ENCODE results near the gene LRFN2. TPM values are rescaled to one million over a fixed set of nuclear protein-coding genes. Genes with fewer than 3 reads are reported as not detected.

Gene LRFN2
- total and polyA plus RNA-seq, 2 experiments from 2014 or later, result 0.33 to 0.54 TPM

DNA sequence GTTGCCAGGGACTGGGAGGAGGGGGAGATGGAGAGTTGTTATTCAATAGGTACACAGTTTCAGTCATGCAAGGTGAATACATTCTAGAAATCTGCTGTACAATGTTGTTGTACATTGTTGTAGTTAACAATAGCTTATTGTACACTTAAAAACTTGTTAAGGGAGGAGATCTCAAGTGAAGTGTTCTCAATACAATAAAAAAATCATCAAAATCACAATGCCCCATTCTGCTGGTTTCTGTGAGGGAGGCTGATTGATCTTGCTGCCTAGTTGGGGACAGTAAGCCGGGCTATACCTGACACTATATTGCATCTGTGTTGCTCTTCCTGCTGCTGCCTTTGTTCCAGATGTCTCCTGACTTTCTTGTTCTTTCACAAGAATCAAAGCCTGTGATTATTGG lies 232.1 kb downstream of the LRFN2 start:
- no peaks in the 10 kb centered on the region for H4K20me1 ChIP-seq (ENCODE audit: insufficient read depth, poor library complexity, severe bottlenecking)
- no peaks in the 10 kb centered on the region for H3K27me3 ChIP-seq
- H3K36me3 ChIP-seq (replicated peaks; ENCODE audit: insufficient read depth, low read depth), result no peaks in the 10 kb centered on the region
- H3K4me3 ChIP-seq, result no peak overlapping the region
- no peaks in the 10 kb centered on the region for H3K9me2 ChIP-seq (replicated peaks; ENCODE audit: insufficient read depth)
- DNase-seq (ENCODE audit: low spot score), result no peak
- H3K4me1 ChIP-seq (ENCODE audit: insufficient read depth), result no peaks in the 10 kb centered on the region
- no peak overlapping the region for H3K27ac ChIP-seq
- no peak overlapping the region for H2AFZ ChIP-seq
- no peak for TF ChIP-seq EZH2phosphoT487 (IDR thresholded peaks at IDR 0.05; ENCODE audit: low read depth, severe bottlenecking, unreplicated experiment)
- TF ChIP-seq, protein P1, sequence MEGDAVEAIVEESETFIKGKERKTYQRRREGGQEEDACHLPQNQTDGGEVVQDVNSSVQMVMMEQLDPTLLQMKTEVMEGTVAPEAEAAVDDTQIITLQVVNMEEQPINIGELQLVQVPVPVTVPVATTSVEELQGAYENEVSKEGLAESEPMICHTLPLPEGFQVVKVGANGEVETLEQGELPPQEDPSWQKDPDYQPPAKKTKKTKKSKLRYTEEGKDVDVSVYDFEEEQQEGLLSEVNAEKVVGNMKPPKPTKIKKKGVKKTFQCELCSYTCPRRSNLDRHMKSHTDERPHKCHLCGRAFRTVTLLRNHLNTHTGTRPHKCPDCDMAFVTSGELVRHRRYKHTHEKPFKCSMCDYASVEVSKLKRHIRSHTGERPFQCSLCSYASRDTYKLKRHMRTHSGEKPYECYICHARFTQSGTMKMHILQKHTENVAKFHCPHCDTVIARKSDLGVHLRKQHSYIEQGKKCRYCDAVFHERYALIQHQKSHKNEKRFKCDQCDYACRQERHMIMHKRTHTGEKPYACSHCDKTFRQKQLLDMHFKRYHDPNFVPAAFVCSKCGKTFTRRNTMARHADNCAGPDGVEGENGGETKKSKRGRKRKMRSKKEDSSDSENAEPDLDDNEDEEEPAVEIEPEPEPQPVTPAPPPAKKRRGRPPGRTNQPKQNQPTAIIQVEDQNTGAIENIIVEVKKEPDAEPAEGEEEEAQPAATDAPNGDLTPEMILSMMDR (IDR thresholded peaks at IDR 0.05; ENCODE audit: poor library complexity), result no peak
- no peak for TF ChIP-seq EZH2 (IDR thresholded peaks at IDR 0.05; ENCODE audit: borderline replicate concordance)
- no peaks in the 10 kb centered on the region for H3K79me2 ChIP-seq
- H3K4me2 ChIP-seq, result no peak overlapping the region
- WGBS (ENCODE audit: low lambda C conversion rate, missing lambda C conversion rate), result 89% methylated on average over 1 of the region's 1 CpG
- H3K9me3 ChIP-seq (ENCODE audit: low read depth), result no peaks in the 10 kb centered on the region

DNA sequence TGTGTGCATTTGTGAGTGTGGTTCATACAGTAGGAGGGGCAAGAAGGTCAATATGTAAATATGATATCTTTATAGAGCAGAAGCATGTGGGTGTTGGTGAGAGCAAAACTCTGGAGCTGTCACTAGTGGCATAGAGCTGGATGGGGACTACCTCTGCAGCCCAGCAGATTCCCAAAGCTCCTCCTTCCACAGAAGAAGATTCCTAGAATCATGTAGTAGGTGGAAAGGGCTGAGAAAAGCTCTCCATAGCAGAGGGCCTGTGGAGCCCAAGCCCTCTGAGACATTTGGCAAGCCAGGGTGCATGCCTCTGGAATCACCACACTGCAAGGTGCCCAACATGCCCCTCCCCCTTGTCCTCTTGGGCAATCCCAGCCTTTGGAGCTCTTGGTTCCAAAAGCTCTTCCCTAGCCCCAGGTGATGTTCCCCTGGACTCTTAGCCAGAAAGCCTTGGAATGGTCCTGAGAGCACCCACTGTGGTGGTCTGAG lies 233.2 kb downstream of the LRFN2 start:
- no peak overlapping the region for H3K4me3 ChIP-seq
- no peak for TF ChIP-seq EZH2 (IDR thresholded peaks at IDR 0.05; ENCODE audit: borderline replicate concordance)
- no peak for TF ChIP-seq EZH2phosphoT487 (IDR thresholded peaks at IDR 0.05; ENCODE audit: low read depth, severe bottlenecking, unreplicated experiment)
- TF ChIP-seq, protein P1 (IDR thresholded peaks at IDR 0.05; ENCODE audit: poor library complexity), result no peak
- no peaks in the 10 kb centered on the region for H4K20me1 ChIP-seq (ENCODE audit: insufficient read depth, poor library complexity, severe bottlenecking)
- H3K4me2 ChIP-seq, result no peak overlapping the region
- no peaks in the 10 kb centered on the region for H3K4me1 ChIP-seq (ENCODE audit: insufficient read depth)
- H2AFZ ChIP-seq, result no peak overlapping the region
- H3K27ac ChIP-seq, result no peak overlapping the region
- no peaks in the 10 kb centered on the region for H3K79me2 ChIP-seq
- DNase-seq (ENCODE audit: low spot score), result no peak
- H3K36me3 ChIP-seq (replicated peaks; ENCODE audit: insufficient read depth, low read depth), result no peaks in the 10 kb centered on the region
- H3K27me3 ChIP-seq, result no peaks in the 10 kb centered on the region
- H3K9me2 ChIP-seq (replicated peaks; ENCODE audit: insufficient read depth), result no peaks in the 10 kb centered on the region
- no peaks in the 10 kb centered on the region for H3K9me3 ChIP-seq (ENCODE audit: low read depth)

DNA sequence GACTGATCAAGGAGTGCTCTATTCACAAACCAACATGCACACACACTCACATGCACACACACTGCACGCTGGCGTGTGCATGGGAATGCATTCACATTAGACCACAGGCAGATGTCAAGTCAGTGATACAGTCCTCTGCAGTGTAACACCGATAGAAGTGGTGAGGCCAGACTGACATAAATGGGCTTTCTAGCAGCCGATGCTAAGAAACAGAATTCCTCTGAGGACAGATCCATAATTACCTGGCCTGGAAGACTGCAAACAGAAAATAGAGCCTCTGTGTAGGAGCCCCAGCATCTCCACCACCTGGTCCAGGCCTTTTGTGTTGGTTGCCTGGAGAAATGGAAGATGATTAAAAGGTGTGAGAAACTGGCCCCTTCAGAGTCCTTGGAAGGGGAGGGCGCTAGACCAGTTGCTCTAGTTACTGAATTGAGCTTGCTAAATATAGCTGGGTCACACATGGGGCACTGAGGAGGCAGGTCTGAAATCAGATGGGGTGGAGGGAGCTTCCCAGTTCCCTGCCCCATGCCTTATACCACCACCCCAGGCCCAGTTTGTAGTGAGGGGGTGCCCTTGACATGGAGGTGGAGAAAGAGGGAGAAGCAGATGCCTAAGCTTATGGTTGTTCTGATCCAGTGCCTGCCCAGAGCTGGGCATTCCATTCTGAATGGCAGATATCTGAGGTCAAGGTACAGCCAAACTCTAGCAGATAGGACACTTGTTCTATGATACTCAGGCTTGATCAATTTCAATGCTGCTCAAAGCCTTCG lies 233.8 kb downstream of the LRFN2 start:
- H3K27ac ChIP-seq, result no peak overlapping the region
- no peak overlapping the region for H3K4me3 ChIP-seq
- H4K20me1 ChIP-seq (ENCODE audit: insufficient read depth, poor library complexity, severe bottlenecking), result no peaks in the 10 kb centered on the region
- no peak overlapping the region for H2AFZ ChIP-seq
- no peaks in the 10 kb centered on the region for H3K36me3 ChIP-seq (replicated peaks; ENCODE audit: insufficient read depth, low read depth)
- no peaks in the 10 kb centered on the region for H3K9me2 ChIP-seq (replicated peaks; ENCODE audit: insufficient read depth)
- no peaks in the 10 kb centered on the region for H3K4me1 ChIP-seq (ENCODE audit: insufficient read depth)
- H3K4me2 ChIP-seq, result no peak overlapping the region
- no peaks in the 10 kb centered on the region for H3K27me3 ChIP-seq
- H3K79me2 ChIP-seq, result no peaks in the 10 kb centered on the region
- WGBS (ENCODE audit: low lambda C conversion rate, missing lambda C conversion rate), result 62% methylated on average over 6 of the region's 6 CpGs
- no peaks in the 10 kb centered on the region for H3K9me3 ChIP-seq (ENCODE audit: low read depth)
- no peak for DNase-seq (ENCODE audit: low spot score)
- TF ChIP-seq EZH2 (IDR thresholded peaks at IDR 0.05; ENCODE audit: borderline replicate concordance), result no peak
- TF ChIP-seq, protein P1 (IDR thresholded peaks at IDR 0.05; ENCODE audit: poor library complexity), result no peak
- TF ChIP-seq EZH2phosphoT487 (IDR thresholded peaks at IDR 0.05; ENCODE audit: low read depth, severe bottlenecking, unreplicated experiment), result no peak

Measured in hepatocyte (in vitro differentiated cells).